CD4-positive, alpha-beta T cell treated with Interleukin-4 for 1 hour (primary cell): ENCODE results near the gene OTUB1.
"Not testable (repeated sequence)": the region's sequence is repeated elsewhere in the genome, so short reads cannot be mapped to it uniquely, and the experiment has no call there.

ENCODE experiments used
- DNase-seq, 2 donors: peaks; one replicate each; pipeline ENCODE4 v3.0.0-alpha.2; 2020 to 2022

The OTUB1 gene, protein sequence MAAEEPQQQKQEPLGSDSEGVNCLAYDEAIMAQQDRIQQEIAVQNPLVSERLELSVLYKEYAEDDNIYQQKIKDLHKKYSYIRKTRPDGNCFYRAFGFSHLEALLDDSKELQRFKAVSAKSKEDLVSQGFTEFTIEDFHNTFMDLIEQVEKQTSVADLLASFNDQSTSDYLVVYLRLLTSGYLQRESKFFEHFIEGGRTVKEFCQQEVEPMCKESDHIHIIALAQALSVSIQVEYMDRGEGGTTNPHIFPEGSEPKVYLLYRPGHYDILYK

DNA sequence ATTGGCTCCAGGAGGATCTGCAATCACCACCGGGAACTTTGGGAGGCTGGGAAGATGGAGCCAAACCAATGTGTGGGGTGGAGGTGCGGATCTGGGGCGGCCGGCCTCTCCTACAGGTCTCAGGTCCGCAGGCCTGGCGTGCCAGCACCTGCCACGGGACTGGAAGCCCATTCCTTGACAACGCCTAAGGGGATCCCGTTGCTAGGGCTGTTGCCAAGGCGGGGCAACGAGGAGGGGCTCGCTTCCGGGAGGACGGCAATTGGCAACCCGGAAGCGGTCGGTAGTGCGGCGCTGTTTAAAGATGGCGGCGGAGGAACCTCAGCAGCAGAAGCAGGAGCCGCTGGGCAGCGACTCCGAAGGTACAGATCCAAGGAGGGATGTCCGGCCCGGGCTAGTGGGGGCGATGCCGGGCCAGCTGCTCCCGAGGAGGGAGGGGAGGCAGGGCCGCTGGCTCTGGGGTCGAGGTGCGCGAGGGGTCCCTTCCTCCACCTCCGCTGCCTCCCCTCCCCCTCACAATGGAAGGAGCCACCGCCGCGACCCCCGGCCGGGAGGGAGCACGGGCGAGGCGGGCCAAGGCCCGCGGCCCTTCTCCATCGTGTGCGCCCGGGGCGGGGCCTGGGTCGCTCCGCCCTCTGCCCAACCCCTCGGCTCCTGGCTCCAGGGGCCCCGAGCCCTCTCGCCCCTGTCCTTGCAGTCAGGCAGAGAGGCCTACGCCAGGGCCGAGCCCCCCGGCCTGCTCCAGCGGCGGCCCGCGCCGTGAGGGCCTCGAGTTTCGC is at the start of gene OTUB1:
OTUB1 (plus strand) TSS at position 283 of the 776 bp plus-strand sequence; CDS start at position 302, 19 bp downstream.
- peak; percentile 87 to 88 for DNase-seq

DNA sequence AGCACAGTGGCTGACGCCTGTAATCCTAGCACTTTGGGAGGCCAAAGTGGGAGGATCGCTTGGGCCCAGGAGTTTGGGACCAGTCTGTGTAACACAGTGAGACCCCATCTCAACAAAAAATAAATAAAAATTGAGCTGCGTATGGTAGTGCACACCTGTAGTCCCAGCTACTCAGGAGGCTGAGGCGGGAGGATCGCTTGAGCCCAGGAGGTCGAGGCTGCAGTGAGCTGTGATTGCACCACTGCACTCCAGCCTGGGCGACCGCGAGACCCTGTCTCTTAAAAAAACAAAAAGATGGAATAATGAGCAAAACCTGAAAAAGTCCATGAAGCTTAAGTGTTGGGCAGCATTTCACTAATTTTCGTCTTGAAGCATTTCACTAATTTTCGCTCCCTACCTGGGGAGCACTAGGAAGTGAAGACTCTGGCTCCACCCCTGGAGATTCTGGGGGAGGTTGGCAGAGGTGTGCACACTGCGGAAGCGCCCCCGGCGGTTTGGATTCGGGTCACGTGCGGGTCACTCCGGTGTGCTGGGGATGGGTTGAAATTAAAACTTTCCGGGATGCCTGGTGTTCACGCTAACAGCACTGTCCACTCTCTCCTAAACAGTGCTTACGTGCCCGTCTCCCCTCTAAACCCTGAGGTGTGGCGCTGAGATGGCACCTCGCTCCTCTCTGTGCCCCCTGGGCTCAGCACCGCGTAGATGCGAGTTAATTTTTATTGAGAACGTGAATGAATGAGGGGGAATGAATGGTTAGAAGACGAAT is 48.3 kb upstream of the OTUB1 start:
- DNase-seq, result peak in 1 of 2 donors; percentile 23

DNA sequence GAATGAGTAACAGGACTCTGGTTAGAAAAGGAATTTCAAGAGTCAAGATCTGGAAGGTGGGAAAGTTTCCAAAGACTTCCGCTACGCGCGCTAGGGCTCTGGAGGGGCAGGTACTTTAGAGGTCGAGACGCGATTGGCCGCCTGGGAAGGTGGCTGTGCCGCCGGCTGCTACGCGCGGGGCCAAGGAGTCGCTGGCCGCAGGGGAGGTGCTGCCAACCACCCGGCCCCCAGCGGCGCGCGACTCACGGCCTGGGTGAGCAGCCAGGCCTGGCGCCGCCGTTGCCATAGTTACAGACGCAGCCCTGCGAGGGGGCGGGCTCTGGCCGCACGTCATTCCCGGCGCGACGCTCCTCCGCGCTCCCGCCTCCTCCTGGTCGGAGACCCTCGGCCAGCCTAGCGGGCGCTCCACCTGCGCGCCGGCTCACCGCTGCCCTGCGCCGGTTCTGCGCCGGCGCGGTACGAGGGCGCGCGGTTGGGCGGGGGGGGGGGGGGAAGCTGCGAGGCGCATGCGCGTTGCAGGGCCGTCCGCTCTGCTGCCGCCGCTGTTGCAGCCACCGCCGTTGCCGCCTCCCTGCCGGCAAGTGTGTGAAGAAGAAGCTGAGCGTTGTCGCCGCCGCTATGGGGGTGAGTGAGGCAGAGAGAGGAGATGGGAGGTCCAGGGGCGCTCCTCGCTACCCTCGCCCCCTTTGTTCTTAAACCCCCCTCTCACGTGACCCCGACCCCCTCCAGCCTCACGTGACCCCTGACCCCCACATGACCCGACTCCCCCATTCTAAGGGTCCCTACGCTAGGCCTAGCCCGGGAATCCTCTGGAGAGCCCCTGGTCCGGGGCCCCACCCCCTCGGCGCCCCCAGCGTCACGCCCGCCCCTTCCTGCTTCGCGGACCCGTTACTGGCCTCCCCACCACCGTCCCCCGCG is 47.5 kb upstream of the OTUB1 start, which contains the start of gene NAA40:
NAA40 (plus strand) TSS at position 524 of the 918 bp plus-strand sequence; CDS start at position 619, 95 bp downstream.
- peak; percentile 94 to 95 for DNase-seq

DNA sequence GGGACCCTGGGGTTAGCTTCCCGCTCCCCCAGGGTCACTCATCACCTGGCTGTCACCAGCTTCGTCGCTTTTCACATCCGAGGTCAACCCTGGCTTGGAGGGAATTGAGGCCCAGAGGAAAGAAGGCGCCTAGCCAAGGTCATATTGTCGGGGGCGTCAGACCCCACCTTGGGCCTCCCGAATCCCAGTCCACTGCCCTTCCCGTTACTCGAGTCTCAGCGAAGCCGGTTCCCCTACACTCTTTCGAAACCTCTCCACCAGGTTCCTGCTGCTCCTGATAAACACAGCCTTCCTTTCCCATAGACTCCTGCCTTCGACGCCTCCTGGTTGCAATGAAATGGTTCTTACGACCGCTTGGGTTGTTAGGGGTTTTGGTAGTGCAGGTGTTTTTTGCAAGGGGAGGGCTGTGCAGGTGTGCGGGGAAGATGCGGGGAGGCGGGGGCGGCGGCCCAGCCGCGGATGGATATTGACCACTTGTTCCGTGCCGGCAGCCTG is 46.8 kb upstream of the OTUB1 start:
- DNase-seq, result peak in 1 of 2 donors; percentile 18

DNA sequence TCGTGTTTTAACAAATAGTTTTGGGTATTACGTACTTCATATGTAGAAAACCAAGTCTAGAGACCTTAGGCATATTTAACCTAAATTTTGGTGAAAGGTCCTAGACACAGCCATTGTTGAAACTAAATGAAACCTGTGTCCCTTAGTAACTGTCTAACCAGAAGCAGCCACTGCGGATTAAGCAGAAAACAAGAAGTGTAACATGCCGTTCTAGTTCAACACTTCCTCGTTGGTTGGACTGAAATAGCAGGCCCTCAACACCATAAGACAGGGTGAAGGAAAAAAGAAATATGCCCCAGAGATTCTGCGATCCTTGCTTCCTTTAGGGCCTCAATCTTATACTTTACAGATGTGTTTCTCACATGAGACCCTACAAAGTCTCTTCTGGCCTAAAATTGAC is 45.5 kb upstream of the OTUB1 start:
- DNase-seq, result no peak

DNA sequence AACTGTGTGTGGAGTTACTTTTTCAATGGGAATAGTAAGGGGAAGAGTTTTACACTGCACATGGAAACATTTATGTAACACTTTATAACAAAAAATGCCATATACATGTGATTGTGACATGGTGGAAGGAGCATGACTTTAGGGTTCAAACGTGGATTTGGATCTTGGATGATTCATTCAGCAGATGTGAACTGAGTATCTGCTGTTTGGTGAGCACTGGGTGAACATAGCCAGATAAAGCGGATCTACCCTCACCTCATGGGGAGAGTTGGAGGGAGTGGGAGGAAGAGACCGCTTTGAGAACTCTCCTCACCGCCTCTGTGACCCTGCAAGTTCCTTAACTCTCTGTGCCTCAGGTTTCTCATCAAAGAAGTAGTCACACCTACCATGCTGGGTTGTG is 44.3 kb upstream of the OTUB1 start:
- no peak for DNase-seq

DNA sequence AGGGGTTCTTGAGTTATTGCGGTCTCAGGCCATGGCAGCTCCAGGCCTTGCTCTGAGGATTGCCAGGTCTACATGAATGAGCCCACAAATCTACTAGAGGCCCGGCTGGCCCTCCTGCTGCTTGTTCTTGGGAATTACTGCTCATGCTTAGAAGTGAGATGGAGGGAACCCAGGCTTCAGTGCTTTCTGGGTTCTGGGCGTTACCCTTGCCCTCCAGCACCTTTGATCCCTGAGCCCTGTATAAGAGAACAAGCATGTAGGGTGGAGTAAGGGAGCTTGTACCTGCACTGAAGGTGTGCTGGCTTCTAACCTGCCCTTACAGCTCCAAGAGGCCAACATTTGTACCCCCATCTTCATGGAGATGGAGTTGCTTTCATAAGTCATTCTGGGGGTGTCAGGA is 43.4 kb upstream of the OTUB1 start:
- no peak for DNase-seq

DNA sequence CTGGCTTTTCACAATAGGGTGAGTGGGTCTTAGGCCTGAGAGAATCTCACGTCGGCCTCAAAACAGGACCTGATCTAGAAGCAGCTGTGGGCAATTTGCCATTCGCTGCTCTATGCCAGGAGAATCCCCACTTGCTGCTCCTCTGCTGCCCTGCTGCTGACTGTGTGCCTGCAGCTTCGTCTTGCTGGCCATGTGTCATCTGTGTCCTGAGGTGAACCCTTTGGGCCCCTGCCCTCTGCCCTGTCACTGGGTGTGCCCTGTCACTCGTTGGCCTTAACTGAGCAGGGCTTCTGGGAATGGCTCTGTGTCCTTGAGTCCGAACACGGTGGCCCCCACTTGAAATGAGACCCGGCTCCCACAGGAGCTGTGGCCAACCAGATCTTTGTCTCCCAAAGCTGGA is 41.3 kb upstream of the OTUB1 start:
- DNase-seq, result no peak

DNA sequence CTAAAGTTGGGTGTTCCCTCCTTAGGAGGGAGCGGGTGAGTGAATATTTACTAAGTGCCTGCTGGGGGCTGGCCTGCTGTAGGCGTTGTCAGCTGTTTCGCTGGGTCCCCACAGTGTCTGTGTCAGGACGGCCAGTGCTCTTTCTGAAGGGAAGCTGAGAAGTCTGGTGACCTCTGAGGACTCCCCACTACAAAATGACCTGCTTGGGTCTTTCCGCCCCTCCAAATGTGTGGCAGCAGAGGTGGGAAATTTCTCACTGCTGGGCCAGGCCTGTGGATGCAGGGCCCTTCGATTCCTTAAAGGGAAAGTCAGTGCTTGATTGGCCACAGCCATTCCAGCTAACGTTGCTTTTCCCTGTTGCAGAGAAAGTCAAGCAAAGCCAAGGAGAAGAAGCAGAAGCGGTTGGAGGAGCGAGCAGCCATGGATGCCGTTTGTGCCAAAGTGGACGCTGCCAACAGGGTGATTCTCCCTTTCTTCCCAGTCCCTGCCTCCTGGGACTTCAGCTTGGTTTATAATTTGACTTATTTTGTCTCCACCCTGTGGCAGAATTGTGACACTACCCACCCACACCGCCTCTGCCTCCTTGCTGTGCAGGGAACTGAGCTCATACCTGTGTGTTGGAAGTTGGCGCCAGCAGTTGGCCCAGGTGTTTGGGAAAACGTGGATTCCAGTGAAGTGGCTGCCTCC is 40.6 kb upstream of the OTUB1 start:
- DNase-seq, result peak; percentile 50 to 68

DNA sequence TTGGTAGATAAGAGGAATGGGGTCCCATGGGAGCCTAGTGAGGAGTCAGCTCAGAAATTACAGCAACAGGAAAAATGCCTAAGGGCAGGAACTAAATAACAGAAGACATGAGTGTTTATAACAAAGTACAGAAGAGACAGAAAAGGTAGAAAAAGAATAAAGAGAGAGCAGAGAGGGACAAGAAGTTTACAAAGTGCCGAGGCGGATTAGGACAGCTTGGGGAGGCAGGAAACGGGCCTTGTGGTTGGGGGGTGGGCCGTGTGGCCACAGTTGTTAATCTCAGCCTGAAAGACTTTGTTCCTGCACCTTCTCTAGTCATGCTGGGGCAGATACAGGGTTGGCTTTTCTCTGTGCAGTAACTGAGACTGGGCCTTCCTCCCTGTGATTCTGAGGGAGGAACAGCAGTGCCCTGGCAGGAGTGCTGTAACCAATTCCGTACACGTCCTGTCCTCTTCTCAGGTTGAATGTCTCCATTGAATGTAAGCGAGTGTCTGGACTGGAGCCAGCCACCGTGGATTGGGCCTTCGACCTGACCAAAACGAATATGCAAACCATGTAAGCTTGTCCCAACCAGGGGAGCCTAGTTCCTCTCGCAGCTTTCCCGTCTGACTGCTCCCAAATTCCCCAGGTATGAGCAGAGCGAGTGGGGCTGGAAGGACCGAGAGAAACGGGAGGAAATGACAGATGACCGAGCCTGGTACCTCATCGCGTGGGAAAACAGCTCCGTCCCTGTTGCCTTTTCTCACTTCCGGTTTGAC is 34.3 kb upstream of the OTUB1 start:
- peak; percentile 26 to 47 for DNase-seq

DNA sequence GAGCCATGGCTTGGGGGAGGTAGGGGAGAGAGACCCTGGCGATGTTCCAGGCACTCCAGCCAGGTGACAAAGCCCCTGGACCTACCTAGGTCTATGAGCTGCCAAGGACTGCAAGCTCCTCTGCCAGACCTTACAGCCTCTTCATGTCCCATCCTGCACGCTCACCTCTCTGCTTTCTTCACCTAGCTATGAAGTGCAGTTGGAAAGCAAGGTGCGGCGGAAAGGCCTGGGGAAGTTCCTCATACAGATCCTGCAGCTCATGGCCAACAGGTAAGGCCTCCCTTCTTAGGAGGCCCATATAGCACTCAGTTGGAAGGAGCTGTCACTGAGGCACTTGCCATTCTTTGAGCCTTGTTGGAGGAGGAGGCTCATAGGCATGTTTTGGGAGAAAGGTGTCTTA is 33.7 kb upstream of the OTUB1 start:
- DNase-seq, result no peak

DNA sequence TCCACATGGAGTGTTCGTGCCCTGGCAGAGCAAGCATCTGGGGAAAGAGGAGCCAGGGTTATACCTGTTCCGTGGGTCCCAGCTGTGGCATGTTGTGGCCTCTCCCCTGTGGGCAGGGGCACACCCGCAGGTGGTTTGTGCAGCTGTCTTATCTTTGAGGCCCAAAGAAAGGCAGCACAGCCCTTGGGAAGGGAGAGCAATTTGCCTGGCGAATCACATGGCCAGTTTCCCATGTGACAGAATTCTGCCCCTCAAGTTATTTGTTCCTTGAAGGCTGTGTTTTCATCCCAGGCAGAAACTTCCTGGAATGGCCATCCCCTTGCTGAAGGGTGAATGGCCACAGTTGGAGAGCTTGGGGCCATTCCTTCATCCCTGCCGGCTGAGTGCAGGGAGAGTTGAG is 28.2 kb upstream of the OTUB1 start:
- DNase-seq, result no peak

DNA sequence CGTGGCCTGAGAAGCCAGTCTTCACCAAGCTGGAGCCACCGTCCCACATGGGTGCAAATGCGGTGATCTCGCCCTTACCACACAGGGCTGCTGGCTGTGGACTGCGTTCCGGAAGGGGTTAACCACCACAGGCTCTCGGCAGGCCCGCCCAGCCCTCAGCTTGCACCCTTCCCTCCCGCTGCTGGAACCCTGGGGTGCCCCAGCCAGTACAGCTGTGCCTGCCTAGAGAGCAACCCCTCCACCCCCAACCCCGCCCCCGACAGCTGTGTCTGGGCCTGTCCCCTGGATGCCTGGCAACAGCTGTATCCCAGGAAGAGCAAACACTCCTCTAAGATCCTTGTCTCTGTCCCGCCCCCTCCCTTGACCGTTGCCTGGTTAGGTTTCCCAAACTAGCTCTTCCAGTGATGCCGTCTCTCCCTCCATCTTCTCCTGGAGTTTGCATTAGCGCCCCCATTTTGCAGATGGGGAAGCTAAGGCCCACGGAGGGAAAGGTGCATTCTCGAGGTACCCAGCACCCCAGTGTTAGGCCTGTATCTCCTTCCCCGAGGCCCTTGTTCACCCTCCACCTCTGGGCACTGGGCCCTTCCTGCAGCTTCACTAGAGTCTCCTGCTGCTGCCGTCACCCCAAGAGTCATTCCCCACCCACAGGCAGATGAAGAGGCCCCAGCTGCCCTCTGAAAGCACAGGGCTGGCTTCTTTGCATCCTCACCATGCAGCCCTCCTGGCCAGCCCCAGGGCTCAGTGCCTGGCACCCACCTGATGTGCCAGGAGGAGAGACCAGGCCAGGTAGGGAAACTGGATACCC is 24.4 kb upstream of the OTUB1 start:
- DNase-seq, result peak; percentile 40 to 45

DNA sequence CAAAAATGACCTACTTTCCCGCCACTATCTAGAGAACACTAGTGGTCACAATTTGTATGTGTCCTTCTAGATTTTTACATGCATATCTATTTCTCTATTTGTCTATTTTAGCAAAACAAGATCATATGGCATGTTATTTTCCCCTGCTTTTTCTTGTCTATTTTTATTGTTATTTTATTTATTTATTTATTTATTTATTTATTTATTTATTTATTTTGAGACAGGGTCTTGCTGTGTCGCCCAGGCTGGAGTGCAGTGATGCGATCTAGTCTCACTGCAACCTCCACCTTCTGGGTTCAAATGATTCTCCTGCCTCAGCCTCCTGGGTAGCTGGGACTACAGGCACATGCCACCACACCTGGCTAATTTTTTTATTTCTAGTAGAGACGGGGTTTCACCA is 22.3 kb upstream of the OTUB1 start:
- not testable (repeated sequence) for DNase-seq

DNA sequence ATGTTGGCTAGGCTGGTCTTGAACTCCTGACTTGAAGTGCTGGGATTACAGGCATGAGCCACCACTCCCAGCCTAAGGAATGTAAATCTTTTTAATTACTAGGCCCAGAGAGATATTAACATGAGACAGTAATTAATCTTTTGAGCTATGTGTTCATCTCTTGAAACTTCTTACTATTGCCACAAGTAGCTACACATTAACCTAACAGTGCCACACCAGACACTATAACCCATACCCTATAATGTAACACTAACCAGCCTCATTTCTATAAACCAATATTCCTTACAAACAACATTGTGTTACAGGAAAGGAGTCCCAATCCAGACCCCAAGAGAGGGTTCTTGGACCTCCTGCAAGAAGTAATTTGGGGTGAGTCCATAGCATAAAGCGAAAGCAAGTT is 19.8 kb upstream of the OTUB1 start:
- DNase-seq, result no peak

DNA sequence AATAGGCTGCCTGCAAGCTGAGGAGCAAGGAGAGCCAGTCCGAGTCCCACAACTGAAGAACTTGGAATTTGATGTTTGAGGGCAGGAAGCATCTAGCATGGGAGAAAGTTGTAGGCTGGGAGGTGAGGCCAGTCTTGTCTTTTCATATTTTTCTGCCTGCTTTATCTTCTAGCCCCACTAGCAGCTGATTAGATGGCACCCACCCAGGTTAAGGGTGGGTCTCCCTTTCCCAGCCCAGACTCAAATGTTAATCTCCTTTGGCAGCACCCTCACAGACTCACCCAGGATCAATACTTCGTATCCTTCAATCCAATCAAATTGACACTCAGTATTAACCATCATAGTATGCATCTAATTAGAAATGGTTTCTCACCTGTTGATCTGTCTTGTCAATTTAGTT is 16.8 kb upstream of the OTUB1 start:
- DNase-seq, result no peak

DNA sequence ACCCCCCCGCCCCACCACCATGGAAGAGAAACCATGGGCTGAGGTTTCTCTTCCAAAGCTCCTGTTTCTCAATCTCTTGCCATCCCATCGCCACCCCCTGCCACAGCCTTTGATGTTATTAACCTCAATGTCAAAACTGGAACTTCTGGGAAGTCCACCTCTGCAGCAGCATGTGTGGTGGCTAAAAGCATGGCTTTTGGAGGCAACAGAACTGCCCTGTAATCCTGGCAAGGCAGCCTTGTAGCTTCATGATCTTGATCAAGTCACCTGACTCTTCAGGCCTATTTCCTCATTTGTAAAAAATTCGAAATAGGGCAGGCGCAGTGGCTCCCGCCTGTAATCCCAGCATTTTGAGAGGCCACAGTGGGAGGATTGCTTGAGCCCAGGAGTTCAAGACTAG is 15.3 kb upstream of the OTUB1 start:
- no peak for DNase-seq

DNA sequence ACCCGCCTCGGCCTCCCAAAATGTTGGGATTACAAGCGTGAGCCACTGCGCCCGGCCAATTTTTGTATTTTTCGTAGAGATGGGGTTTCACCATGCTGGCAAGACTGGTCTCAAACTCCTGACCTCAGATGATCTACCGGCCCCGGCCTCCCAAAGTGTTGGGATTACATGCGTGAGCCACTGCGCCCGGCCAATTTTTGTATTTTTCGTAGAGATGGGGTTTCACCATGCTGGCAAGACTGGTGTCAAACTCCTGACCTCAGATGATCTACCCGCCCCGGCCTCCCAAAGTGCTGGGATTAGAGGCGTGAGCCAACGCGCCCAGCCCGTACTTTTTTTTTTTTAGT is 12.4 kb upstream of the OTUB1 start:
- DNase-seq, result not testable (repeated sequence)

DNA sequence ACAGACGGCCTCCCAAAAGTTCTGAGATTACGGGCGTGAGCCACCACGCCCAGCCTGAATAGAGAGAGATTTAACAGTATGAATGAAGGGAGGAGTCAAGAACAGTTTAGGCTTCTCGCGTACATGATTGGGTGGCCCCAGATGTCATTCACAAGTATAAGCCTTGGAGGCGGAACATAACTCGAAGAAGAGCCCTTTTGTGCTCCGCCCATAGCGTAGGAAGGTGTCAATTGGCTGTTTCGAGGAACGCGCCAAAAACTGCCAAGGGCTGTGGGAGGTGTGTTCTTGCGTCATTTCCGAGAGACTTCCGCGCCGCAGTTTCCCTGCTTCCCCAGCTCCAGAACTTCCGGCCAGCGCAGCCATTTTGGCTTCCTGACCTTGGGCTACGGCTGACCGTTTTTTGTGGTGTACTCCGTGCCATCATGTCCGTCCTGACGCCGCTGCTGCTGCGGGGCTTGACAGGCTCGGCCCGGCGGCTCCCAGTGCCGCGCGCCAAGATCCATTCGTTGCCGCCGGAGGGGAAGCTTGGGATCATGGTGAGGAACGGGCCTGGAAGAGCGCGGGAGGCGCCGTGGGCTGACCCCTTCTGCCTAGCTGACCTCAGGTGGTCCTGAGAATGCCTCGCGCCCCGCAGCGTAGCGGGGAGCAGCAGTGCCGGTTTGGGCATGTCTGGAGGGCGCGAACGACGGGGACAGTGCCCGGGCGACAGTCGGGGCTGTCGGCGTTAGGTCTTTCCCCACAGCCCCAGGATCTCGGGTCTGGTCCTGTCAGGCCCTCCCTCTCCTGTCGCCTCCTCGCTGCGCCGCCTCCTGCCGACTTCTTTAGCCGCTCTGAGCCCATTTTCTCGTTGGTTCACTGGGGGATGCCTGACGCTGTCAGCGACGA is 11.7 kb upstream of the OTUB1 start, which contains the start of gene COX8A:
COX8A (plus strand) TSS at position 362 of the 885 bp plus-strand sequence; CDS start at position 423, 61 bp downstream.
- peak; percentile 98 to 99 for DNase-seq
